HG03039 (cell line): ENCODE data around the gene RNPEP.
"Not testable (repeated sequence)": the region's sequence is repeated elsewhere in the genome, so short reads cannot be mapped to it uniquely, and the experiment has no call there.

Source experiments
- ATAC-seq: cut with Tn5 transposase; IDR thresholded peaks from one replicate; pipeline ENCODE4 v1.9.1; 2021; ENCODE audit warnings: mild to moderate bottlenecking, moderate library complexity; ENCODE audit not compliant: unreplicated experiment

RNPEP gene

GRCh38 chr1:202034149-202034682, 51.8 kb downstream of the RNPEP start:
- no peak for ATAC-seq

- no peak for ATAC-seq
These were observed 52.4 kb downstream of the RNPEP start for GRCh38 chr1:202034683-202035462.

- ATAC-seq, result no peak
These were observed 54.3 kb downstream of the RNPEP start for GRCh38 chr1:202036595-202037387.

- ATAC-seq, result no peak
These were observed 55.4 kb downstream of the RNPEP start for GRCh38 chr1:202037706-202038296.

GRCh38 chr1:202038688-202039346, 56.4 kb downstream of the RNPEP start:
- no peak for ATAC-seq

GRCh38 chr1:202045705-202046104, 63.3 kb downstream of the RNPEP start:
- no peak for ATAC-seq

- ATAC-seq, result no peak
These were observed 63.8 kb downstream of the RNPEP start for GRCh38 chr1:202046227-202046626.

- no peak for ATAC-seq
These were observed 64.6 kb downstream of the RNPEP start for GRCh38 chr1:202046748-202047708.

GRCh38 chr1:202047977-202048376, 65.5 kb downstream of the RNPEP start:
- no peak for ATAC-seq

GRCh38 chr1:202049129-202049528, 66.7 kb downstream of the RNPEP start:
- no peak for ATAC-seq

GRCh38 chr1:202054094-202054493, 71.6 kb downstream of the RNPEP start:
- ATAC-seq, result no peak

GRCh38 chr1:202054673-202055072, 72.2 kb downstream of the RNPEP start:
- not testable (repeated sequence) for ATAC-seq
